K562 (cell line): Measurements from ENCODE around the gene E2F7. TPM values are rescaled to one million over a fixed set of nuclear protein-coding genes. Genes with fewer than 3 reads are reported as not detected.

ENCODE experiments used
- ATAC-seq: fragments of 200-7000 bp; cut with Tn5 transposase; 3 replicates; pipeline ENCODE4 v1.9.1; 2020; ENCODE audit warnings: moderate library complexity
- BruUV-seq: library from RNA; stranded (reverse); fragments of 400-500 nt; replicated peaks from 2 replicates; lab custom pipeline; 2021; lab: Mats Ljungman, UMichigan
- CTCF ChIA-PET: fragments of 300-600 bp; formaldehyde crosslinking; extraction: SDS; loops from one replicate; lab custom pipeline; 2021; ENCODE audit warnings: low intra/inter-chr PET ratio; lab: Yijun Ruan, JAX
- POLR2A ChIA-PET: fragments of 300-600, 350-650 bp; sonication (Branson Sonifier 250); formaldehyde crosslinking; extraction: SDS; loops from one replicate; lab custom pipeline; 2021; ENCODE audit warnings: antibody characterized with exemption, inconsistent platforms; lab: Yijun Ruan, JAX
- DNase-seq, 4 experiments: peaks; one replicate each; pipeline versions ENCODE4 v3.0.0 to v3.0.0-alpha.2; 2011 to 2018; ENCODE audit warnings: low spot score in 3 of 4, mixed read lengths in 3 of 4; ENCODE audit errors: extremely low read depth in 1 of 4
- FAIRE-seq: peaks from 2 replicates; lab custom pipeline; 2011; peaks lifted over from hg19 to GRCh38; lab: Jason Lieb, UNC
- H2AFZ ChIP-seq: 2 replicates; pipeline ENCODE4 v1.6.0; 2011; ENCODE audit warnings: low read depth, low read length, control low read depth, inconsistent platforms
- H3K27ac ChIP-seq: fragments of 200-600 bp; 3 replicates; pipeline ENCODE4 v1.8.0; 2011; ENCODE audit warnings: low read depth, mild to moderate bottlenecking, control low read depth, inconsistent platforms, low read length, moderate library complexity, mixed read lengths; ENCODE audit errors: extremely low read depth
- H3K27me3 ChIP-seq, 2 experiments: fragments of 300-600 bp in 1 of 2; 2 replicates in 1 of 2; 3 replicates in 1 of 2; pipeline versions ENCODE4 v1.6.0 to v1.8.0; 2011; ENCODE audit warnings: inconsistent platforms in 2 of 2, low read length in 2 of 2, mild to moderate bottlenecking in 1 of 2, mixed read lengths in 1 of 2, moderate library complexity in 1 of 2; ENCODE audit not compliant: control insufficient read depth in 2 of 2, insufficient read depth in 2 of 2
- H3K36me3 ChIP-seq: fragments of 300-600 bp; 3 replicates; pipeline ENCODE4 v1.8.0; 2011; ENCODE audit warnings: mild to moderate bottlenecking, low read length, inconsistent platforms; ENCODE audit not compliant: control insufficient read depth, insufficient read depth
- H3K4me1 ChIP-seq, 2 experiments: fragments of 200-600 bp in 1 of 2; replicated peaks in 1 of 2; 2 replicates in 1 of 2; 3 replicates in 1 of 2; pipeline versions ENCODE4 v1.5.1 to v1.8.0; 2011; ENCODE audit warnings: inconsistent platforms in 2 of 2, low read length in 2 of 2, mild to moderate bottlenecking in 1 of 2, mixed read lengths in 1 of 2, moderate library complexity in 1 of 2; ENCODE audit not compliant: control insufficient read depth in 2 of 2, insufficient read depth in 2 of 2
- H3K4me2 ChIP-seq: 2 replicates; pipeline ENCODE4 v1.6.1; 2011; ENCODE audit warnings: low read length, control low read depth, inconsistent platforms, mixed read lengths; ENCODE audit not compliant: insufficient read depth
- H3K4me3 ChIP-seq: fragments of 200-600 bp; sonication (generic), shearing (Covaris generic); 2 replicates; pipeline ENCODE4 v1.5.1; 2016; ENCODE audit warnings: control low read depth, inconsistent platforms
- H3K79me2 ChIP-seq: fragments of 200-600 bp; 3 replicates; pipeline ENCODE4 v1.8.0; 2011; ENCODE audit warnings: low read length, inconsistent platforms; ENCODE audit not compliant: control insufficient read depth, insufficient read depth
- H3K9ac ChIP-seq, 2 experiments: 2 replicates each; pipeline versions ENCODE4 v1.6.0 to v1.6.1; 2011; ENCODE audit warnings: low read depth in 2 of 2, low read length in 2 of 2, control low read depth in 1 of 2, inconsistent platforms in 1 of 2, mild to moderate bottlenecking in 1 of 2, mixed read lengths in 1 of 2; ENCODE audit not compliant: insufficient read depth in 1 of 2
- H3K9me1 ChIP-seq: one replicate; pipeline ENCODE4 v1.6.0; 2011; ENCODE audit warnings: inconsistent platforms, mild to moderate bottlenecking, low read length, moderate library complexity; ENCODE audit not compliant: control insufficient read depth, insufficient read depth
- H3K9me3 ChIP-seq: replicated peaks from 2 replicates; pipeline ENCODE4 v1.5.1; 2011; ENCODE audit warnings: low read depth, low read length, inconsistent platforms; ENCODE audit not compliant: control insufficient read depth, insufficient read depth
- H4K20me1 ChIP-seq: replicated peaks from 2 replicates; pipeline ENCODE4 v1.6.1; 2011; ENCODE audit warnings: low read length, inconsistent platforms, mixed read lengths; ENCODE audit not compliant: control insufficient read depth, insufficient read depth
- ETS2 ChIP-seq: IDR thresholded peaks from 2 replicates; pipeline ENCODE4 v1.6.1; 2016; ENCODE audit warnings: borderline replicate concordance, missing genetic modification characterization, mild to moderate bottlenecking, moderate library complexity, missing compliant biosample characterization; ENCODE audit not compliant: poor library complexity, severe bottlenecking
- FOXA1 ChIP-seq: fragments of 450-650 bp; IDR thresholded peaks from 2 replicates; pipeline ENCODE4 v1.6.1; 2016; ENCODE audit warnings: mild to moderate bottlenecking, borderline replicate concordance
- HMG20B ChIP-seq: fragments of 250-450 bp; sonication (Bioruptor Pico); IDR thresholded peaks from 2 replicates; pipeline ENCODE4 v1.5.0; 2021; ENCODE audit warnings: mild to moderate bottlenecking
- RAD51 ChIP-seq: fragments of 450-650 bp; IDR thresholded peaks from 2 replicates; pipeline ENCODE4 v1.7.1; 2016; ENCODE audit warnings: low read depth, mild to moderate bottlenecking, borderline replicate concordance
- TOE1 ChIP-seq, 2 experiments: fragments of 450-650 bp in 1 of 2; sonication (generic) in 1 of 2; formaldehyde crosslinking in 1 of 2; IDR thresholded peaks; 2 replicates each; pipeline versions ENCODE4 v1.7.1 to v1.8.0; 2016 to 2022; ENCODE audit warnings: borderline replicate concordance in 2 of 2, mild to moderate bottlenecking in 2 of 2, antibody characterized with exemption in 1 of 2, inconsistent platforms in 1 of 2, low read depth in 1 of 2, missing genetic modification reagents in 1 of 2, moderate library complexity in 1 of 2
- ZNF224 ChIP-seq: sonication (generic); formaldehyde crosslinking; IDR thresholded peaks from 2 replicates; pipeline ENCODE4 v1.8.0; 2022; ENCODE audit warnings: mild to moderate bottlenecking, missing genetic modification reagents
- WGBS: fragments of 100-300 bp; shearing (Covaris generic); methylation state at CpG from one replicate; pipeline ENCODE4 v1.1.6; 2016; ENCODE audit warnings: low coverage, mixed read lengths; ENCODE audit not compliant: insufficient coverage; ENCODE audit errors: missing lambda C conversion rate; 5-methylcytosine and 5-hydroxymethylcytosine counted together
- in situ Hi-C: fragments of 300-500 bp; cut with MboI; formaldehyde crosslinking; loops from 4 replicates; pipeline ENCODE4 v1.15.0; 2018; ENCODE audit warnings: inconsistent platforms, mixed read lengths
- intact Hi-C: fragments of 100-400 bp; cut with micrococcal nuclease; formaldehyde crosslinking; loops from 2 replicates; pipeline ENCODE4 v1.14.2; 2022
- polyA plus RNA-seq, 8 experiments: library from polyadenylated mRNA; depleted of rRNA in 4 of 8; stranded (reverse) in 5 of 8; unstranded in 3 of 8; fragments of >200 nt; fragmentation: Nextera tagmentation in 2 of 8; fragmentation: Illumina TruSeq in 1 of 8; extraction: Ambion mirVana in 2 of 8; extraction: Trizol in 1 of 8; gene quantifications; 2 replicates each; pipeline versions ENCODE4 v1.2.1 to v1.2.3, GENCODE V29; 2011 to 2014; ENCODE audit warnings: inconsistent platforms in 1 of 8, missing spikeins in 1 of 8
- total RNA-seq, 7 experiments: library from RNA; depleted of rRNA in 6 of 7; stranded (reverse); fragments of >200 nt in 6 of 7; fragmentation: Illumina TruSeq in 2 of 7; extraction: Trizol in 2 of 7; gene quantifications; 2 replicates each; pipeline versions ENCODE4 v1.2.1 to v1.2.3, GENCODE V29; 2011 to 2021; ENCODE audit warnings: low replicate concordance in 1 of 7
- TF ChIP-seq, protein P1 (sequence below): fragments of 250-450 bp; sonication (Bioruptor Pico); IDR thresholded peaks from 2 replicates; pipeline ENCODE4 v1.6.1; 2021; ENCODE audit warnings: mild to moderate bottlenecking
- TF ChIP-seq, protein P2 (sequence below): fragments of 450-650 bp; formaldehyde crosslinking; IDR thresholded peaks from 2 replicates; pipeline ENCODE4 v1.4.0; 2020; ENCODE audit warnings: mild to moderate bottlenecking, mixed read lengths
- TF ChIP-seq, protein P3 (sequence below): IDR thresholded peaks from 2 replicates; pipeline ENCODE4 v1.6.1; 2016; ENCODE audit warnings: missing genetic modification characterization, missing compliant biosample characterization
- TF ChIP-seq, protein P4 (sequence below): fragments of 200-800 bp; sonication (Bioruptor generic); IDR thresholded peaks from 2 replicates; pipeline ENCODE4 v1.6.1; 2016; ENCODE audit warnings: missing genetic modification characterization, missing compliant biosample characterization

Gene E2F7
- total and polyA plus RNA-seq, 9 of the 15 experiments (the other 6 are each of a cell fraction or from before 2014, with no cell fraction given) = 3.4 to 13.6 (median 8.1) TPM

DNA sequence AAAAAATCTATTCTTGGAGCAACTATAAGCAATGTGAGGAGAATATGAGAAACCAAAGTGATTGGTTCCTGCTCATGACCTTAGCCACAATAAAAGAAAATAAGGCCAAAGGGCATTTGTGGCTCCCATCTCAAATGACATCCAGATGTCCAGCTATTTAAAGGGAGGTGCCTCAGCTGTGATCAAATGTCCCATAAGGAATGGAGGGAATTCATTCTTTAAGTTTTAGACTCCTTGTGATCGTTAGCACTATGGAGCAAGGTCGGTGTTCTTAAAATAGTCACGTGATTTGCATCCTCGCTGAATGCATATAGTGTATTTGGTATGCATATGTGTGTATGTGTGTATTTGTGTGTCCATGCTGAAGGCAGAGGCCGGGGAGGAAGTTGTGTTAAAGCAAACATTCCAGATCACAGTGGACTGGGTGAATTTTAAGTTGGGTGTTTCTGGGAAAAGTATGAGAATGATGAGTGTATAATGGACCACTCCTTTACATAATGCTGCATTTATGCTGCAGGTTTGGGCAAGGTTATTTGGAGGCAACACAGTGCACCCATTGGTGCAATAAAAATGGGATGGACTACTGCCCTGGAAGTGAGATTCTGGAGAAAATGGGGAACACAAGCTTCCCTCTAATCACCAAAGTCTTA lies 5.6 kb upstream of the E2F7 start:
- no peaks in the 10 kb centered on the region for H3K36me3 ChIP-seq
- BruUV-seq = no TSS peak
- H3K9ac ChIP-seq = no peak overlapping the region
- DNase-seq (no peak), ATAC-seq (no peak), FAIRE-seq (no peak)
- H3K4me3 ChIP-seq = no peak overlapping the region
- POLR2A ChIA-PET = no interaction called here
- no peaks in the 10 kb centered on the region for H3K9me1 ChIP-seq
- no peaks in the 10 kb centered on the region for H3K79me2 ChIP-seq
- H3K9me3 ChIP-seq = no peaks in the 10 kb centered on the region
- H2AFZ ChIP-seq = no peak overlapping the region
- no peaks in the 10 kb centered on the region for H4K20me1 ChIP-seq
- H3K4me2 ChIP-seq = no peak overlapping the region
- intact Hi-C loops = no loop called here
- no peaks in the 10 kb centered on the region; a peak in 1 of 5 replicates for H3K4me1 ChIP-seq
- in situ Hi-C loops = no loop called here
- no peaks in the 10 kb centered on the region for H3K27me3 ChIP-seq
- 5% methylated on average over 5 of the region's 5 CpGs for WGBS
- no peak overlapping the region for H3K27ac ChIP-seq
- no peak for TF ChIP-seq ETS2 (tag)
- TF ChIP-seq FOXA1 = no peak
- TF ChIP-seq, protein P1, sequence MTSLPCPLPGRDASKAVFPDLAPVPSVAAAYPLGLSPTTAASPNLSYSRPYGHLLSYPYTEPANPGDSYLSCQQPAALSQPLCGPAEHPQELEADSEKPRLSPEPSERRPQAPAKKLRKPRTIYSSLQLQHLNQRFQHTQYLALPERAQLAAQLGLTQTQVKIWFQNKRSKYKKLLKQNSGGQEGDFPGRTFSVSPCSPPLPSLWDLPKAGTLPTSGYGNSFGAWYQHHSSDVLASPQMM (CRISPR knock-in tag) = no peak
- TF ChIP-seq, protein P2, sequence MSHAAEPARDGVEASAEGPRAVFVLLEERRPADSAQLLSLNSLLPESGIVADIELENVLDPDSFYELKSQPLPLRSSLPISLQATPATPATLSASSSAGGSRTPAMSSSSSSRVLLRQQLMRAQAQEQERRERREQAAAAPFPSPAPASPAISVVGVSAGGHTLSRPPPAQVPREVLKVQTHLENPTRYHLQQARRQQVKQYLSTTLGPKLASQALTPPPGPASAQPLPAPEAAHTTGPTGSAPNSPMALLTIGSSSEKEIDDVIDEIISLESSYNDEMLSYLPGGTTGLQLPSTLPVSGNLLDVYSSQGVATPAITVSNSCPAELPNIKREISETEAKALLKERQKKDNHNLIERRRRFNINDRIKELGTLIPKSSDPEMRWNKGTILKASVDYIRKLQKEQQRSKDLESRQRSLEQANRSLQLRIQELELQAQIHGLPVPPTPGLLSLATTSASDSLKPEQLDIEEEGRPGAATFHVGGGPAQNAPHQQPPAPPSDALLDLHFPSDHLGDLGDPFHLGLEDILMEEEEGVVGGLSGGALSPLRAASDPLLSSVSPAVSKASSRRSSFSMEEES (CRISPR knock-in tag) = peak; percentile 93
- peak; percentile 34; the same call in 1 of the 2 replicates for TF ChIP-seq TOE1 (IDR thresholded peaks at IDR 0.05; ENCODE audit: borderline replicate concordance)
- no peak for TF ChIP-seq TOE1 (CRISPR knock-in tag; IDR thresholded peaks at IDR 0.05; ENCODE audit: borderline replicate concordance, low read depth)
- no peak for TF ChIP-seq HMG20B
- TF ChIP-seq, protein P3, sequence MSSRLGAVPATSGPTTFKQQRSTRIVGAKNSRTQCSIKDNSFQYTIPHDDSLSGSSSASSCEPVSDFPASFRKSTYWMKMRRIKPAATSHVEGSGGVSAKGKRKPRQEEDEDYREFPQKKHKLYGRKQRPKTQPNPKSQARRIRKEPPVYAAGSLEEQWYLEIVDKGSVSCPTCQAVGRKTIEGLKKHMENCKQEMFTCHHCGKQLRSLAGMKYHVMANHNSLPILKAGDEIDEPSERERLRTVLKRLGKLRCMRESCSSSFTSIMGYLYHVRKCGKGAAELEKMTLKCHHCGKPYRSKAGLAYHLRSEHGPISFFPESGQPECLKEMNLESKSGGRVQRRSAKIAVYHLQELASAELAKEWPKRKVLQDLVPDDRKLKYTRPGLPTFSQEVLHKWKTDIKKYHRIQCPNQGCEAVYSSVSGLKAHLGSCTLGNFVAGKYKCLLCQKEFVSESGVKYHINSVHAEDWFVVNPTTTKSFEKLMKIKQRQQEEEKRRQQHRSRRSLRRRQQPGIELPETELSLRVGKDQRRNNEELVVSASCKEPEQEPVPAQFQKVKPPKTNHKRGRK (tag) = no peak
- no peak for TF ChIP-seq ZNF224 (CRISPR knock-in tag)
- TF ChIP-seq RAD51 = peak; percentile 57; the same call in 1 of the 2 replicates
- TF ChIP-seq, protein P4, sequence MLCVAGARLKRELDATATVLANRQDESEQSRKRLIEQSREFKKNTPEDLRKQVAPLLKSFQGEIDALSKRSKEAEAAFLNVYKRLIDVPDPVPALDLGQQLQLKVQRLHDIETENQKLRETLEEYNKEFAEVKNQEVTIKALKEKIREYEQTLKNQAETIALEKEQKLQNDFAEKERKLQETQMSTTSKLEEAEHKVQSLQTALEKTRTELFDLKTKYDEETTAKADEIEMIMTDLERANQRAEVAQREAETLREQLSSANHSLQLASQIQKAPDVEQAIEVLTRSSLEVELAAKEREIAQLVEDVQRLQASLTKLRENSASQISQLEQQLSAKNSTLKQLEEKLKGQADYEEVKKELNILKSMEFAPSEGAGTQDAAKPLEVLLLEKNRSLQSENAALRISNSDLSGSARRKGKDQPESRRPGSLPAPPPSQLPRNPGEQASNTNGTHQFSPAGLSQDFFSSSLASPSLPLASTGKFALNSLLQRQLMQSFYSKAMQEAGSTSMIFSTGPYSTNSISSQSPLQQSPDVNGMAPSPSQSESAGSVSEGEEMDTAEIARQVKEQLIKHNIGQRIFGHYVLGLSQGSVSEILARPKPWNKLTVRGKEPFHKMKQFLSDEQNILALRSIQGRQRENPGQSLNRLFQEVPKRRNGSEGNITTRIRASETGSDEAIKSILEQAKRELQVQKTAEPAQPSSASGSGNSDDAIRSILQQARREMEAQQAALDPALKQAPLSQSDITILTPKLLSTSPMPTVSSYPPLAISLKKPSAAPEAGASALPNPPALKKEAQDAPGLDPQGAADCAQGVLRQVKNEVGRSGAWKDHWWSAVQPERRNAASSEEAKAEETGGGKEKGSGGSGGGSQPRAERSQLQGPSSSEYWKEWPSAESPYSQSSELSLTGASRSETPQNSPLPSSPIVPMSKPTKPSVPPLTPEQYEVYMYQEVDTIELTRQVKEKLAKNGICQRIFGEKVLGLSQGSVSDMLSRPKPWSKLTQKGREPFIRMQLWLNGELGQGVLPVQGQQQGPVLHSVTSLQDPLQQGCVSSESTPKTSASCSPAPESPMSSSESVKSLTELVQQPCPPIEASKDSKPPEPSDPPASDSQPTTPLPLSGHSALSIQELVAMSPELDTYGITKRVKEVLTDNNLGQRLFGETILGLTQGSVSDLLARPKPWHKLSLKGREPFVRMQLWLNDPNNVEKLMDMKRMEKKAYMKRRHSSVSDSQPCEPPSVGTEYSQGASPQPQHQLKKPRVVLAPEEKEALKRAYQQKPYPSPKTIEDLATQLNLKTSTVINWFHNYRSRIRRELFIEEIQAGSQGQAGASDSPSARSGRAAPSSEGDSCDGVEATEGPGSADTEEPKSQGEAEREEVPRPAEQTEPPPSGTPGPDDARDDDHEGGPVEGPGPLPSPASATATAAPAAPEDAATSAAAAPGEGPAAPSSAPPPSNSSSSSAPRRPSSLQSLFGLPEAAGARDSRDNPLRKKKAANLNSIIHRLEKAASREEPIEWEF (CRISPR knock-in tag) = no peak
- CTCF ChIA-PET = no interaction called here
